Fibroblast of mammary gland (primary cell): ENCODE measurements around the gene ZNF592.
A peak's percentile ranks its signal among the peaks of the same experiment; 100 is the strongest.

ENCODE experiments used
- DNase-seq: peaks from one replicate; pipeline ENCODE4 v3.0.0-alpha.2; 2010; ENCODE audit warnings: low read depth
- H3K4me3 ChIP-seq: 2 replicates; pipeline ENCODE4 v1.5.1; 2011; ENCODE audit warnings: low read depth, mild to moderate bottlenecking, low read length, moderate library complexity; ENCODE audit not compliant: control insufficient read depth
- TF ChIP-seq, protein P1 (sequence below): conservative IDR thresholded peaks from 2 replicates; pipeline ENCODE4 v1.5.1; 2011; ENCODE audit warnings: low read depth, low read length, inconsistent platforms; ENCODE audit not compliant: control insufficient read depth, insufficient read depth

ZNF592 gene

DNA sequence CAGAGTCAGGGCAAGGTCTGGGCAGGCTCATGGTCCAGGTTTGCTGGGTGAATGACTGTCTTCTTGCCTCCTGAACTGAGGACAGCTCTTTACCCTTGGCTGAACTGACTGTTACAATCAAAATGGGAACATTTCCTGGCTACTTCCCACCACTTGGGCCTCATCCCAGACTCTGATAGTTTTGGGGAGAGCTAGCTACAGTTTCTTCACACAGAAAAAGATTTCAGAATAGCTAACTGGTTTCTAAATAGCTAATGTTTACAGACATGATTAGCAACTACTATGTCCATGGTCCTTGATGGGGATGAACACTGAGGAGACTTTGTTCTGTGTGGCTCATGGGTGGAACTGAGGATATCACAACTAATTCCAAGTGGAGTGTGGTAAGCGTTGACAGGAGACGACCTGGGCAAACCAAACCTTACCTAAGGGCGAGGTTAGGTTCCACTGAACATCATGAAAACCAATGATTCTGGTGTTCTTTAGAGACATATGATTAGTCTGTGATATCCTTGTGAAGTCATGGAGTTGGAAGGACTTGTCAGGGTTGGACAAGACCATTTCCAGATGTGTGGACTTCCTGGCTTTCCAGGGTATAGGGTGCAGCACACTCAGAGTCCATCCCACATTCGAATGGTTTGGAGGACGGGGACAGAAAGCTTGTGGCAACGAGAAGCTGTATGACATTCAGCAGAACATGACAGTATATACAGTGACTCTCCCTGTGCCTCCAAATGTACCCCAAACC is 76.0 kb downstream of the ZNF592 start:
- TF ChIP-seq, protein P1, sequence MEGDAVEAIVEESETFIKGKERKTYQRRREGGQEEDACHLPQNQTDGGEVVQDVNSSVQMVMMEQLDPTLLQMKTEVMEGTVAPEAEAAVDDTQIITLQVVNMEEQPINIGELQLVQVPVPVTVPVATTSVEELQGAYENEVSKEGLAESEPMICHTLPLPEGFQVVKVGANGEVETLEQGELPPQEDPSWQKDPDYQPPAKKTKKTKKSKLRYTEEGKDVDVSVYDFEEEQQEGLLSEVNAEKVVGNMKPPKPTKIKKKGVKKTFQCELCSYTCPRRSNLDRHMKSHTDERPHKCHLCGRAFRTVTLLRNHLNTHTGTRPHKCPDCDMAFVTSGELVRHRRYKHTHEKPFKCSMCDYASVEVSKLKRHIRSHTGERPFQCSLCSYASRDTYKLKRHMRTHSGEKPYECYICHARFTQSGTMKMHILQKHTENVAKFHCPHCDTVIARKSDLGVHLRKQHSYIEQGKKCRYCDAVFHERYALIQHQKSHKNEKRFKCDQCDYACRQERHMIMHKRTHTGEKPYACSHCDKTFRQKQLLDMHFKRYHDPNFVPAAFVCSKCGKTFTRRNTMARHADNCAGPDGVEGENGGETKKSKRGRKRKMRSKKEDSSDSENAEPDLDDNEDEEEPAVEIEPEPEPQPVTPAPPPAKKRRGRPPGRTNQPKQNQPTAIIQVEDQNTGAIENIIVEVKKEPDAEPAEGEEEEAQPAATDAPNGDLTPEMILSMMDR, result no peak
- H3K4me3 ChIP-seq, result no peak overlapping the region
- DNase-seq, result peak; percentile 48

DNA sequence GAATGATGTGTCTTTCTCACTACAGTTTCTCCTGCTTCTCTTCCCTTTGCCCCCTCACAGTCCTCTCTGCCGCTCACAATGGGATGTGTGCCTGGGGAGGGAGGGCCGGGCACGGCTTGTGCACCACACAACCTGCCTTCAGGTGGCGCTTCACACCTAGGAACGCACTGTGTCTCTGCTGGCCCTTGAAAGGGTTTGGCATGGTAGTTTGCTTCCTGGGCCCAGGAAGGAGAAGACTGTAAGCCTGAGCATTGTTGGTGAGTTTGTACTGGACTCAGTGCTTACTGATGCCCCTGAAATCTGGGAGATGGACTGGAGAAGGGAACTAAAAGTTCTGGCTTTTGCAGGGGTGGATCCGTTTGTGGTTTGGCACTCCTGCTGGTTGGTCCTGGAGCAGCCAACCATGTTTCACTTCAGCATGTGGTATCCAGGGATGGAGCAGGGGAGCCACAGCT is 78.0 kb downstream of the ZNF592 start:
- TF ChIP-seq, protein P1, result peak; percentile 2
- no peak overlapping the region for H3K4me3 ChIP-seq
- peak; percentile 52 for DNase-seq

DNA sequence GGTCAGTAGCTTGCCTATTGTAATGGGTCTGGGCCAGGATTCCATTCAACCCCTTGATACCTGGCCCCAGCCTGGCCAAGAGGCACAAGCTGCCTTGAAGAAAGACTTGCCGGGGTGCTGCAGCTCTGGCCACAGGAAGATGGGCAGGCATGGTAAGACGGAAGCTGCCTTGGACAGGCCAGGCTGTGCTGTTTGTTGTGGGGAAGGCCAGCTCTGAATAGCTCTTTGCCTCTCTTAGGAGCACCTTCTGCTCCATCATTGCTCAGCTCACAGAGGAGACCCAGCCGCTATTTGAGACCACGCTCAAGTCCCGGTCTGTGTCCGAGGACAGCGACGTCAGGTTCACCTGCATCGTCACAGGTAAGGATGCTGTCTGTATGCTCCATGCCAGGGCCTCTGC is 78.9 kb downstream of the ZNF592 start:
- TF ChIP-seq, protein P1, result no peak
- no peak for DNase-seq
- no peak overlapping the region for H3K4me3 ChIP-seq

DNA sequence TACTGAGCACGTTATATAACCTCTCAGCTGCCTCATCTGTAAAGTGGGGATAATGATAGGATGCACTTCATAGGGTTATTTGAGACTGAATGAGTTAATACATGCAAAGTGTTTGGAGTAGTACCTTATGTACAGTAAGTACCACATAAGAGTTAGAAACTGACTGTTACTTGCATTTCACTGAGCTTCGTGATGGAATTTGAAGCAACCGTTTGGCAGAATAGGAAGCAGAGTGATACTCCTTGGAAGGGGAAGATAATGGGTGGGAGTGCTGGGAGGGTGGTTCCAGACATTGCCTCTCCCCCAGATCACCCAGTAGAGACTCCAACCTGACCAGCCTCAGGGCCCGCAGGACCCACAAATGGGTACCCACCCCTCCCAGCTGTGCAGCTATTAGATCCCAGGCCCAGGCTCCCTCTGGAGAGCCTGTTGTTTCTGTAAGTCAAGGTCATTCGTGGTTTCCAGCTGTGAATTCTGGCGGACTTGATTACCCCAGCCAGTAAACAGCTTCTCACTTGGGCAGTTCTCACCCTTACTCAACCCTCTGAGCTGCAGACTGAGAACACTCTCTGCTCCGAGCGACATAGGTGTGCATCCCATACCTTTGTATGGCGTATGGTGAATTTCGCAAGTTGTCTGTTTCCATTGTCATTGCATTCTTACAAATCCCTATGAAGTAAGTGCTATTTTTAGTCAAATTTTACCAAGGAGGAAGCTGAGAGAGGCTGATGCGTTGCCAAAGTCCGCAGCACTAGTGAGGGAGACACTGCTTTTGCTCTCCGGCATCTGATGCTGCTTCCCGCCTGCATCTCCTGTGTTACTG is 79.9 kb downstream of the ZNF592 start:
- TF ChIP-seq, protein P1, result no peak
- no peak overlapping the region for H3K4me3 ChIP-seq
- no peak for DNase-seq

DNA sequence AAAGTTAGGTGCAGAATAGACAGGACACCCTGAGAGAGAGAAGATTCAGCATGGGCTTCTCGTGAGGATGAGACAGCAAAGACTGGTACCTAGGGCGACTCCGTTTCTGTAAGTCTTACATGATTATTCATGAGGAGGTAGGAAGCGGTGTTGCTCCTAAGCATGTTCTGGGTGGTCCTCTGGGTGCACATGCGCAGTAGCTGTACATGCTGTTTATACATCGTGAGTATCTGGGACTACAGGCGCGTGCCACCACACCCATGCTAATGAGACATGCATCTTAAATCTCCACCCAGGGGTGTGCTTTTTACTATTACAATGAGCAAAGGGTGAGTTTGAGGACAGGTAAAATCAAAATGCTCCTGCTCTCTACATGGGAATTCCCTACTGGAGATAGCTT is 81.0 kb downstream of the ZNF592 start:
- no peak overlapping the region for H3K4me3 ChIP-seq
- TF ChIP-seq, protein P1, result no peak
- DNase-seq, result no peak

DNA sequence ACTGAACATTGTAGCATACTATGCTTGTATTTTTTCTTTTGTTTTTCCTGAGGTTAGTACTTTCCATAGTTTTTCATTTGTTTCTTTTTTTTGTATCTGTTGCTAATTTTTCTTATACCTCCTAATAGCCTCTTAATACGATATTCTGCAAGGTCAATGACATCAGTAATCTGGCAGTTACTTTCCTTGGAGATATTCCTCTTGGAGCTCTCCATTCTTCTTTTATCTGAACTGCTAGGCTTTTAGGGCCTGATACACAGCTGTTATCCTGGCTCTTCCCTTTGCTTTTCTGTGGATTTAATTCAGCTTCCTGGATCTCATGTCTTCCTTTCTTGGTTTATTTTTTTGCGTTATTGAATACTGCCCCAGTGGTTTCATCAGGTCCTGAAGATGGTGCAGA is 81.6 kb downstream of the ZNF592 start:
- TF ChIP-seq, protein P1, result no peak
- no peak overlapping the region for H3K4me3 ChIP-seq
- no peak for DNase-seq
